Measurements from ENCODE around the gene SYT13. TPM values are rescaled to one million over a fixed set of nuclear protein-coding genes. Genes with fewer than 3 reads are reported as not detected.

Gene SYT13
- total RNA-seq, 1 donor from 2014 or later: 0.50 TPM

- H3K36me3 ChIP-seq (ENCODE audit: insufficient read depth, low read length): no peaks in the 10 kb centered on the region
- H3K36me3 Mint-ChIP-seq (ENCODE audit: low read depth, unreplicated experiment): no peaks in the 10 kb centered on the region
- peaks cover 34% of the 10 kb centered on the region for H3K27me3 ChIP-seq (ENCODE audit: insufficient read depth, low read length)
- DNase-seq (ENCODE audit: low read depth): no peak
- no peaks in the 10 kb centered on the region for H3K79me2 ChIP-seq (ENCODE audit: insufficient read depth, low read length)
- peaks cover 4% of the 10 kb centered on the region for H3K4me1 Mint-ChIP-seq (ENCODE audit: low read depth, unreplicated experiment)
- H2AFZ ChIP-seq (ENCODE audit: low read depth, low read length): no peak overlapping the region
- H3K4me2 ChIP-seq (ENCODE audit: low read length): no peak overlapping the region
- H3K27me3 Mint-ChIP-seq (ENCODE audit: low read depth, unreplicated experiment): peaks cover 42% of the 10 kb centered on the region
- H3K27ac ChIP-seq (ENCODE audit: low read depth, low read length): no peak overlapping the region
- TF ChIP-seq EZH2 (IDR thresholded peaks at IDR 0.05; ENCODE audit: insufficient read depth, low read length): no peak
- no peak for TF ChIP-seq CTCF (IDR thresholded peaks at IDR 0.05; ENCODE audit: insufficient read depth, low read depth, low read length)
- H3K9me3 ChIP-seq (ENCODE audit: insufficient read depth, low read depth, low read length): peaks cover 5% of the 10 kb centered on the region
- peaks cover 3% of the 10 kb centered on the region for H3K9me3 Mint-ChIP-seq (ENCODE audit: unreplicated experiment)
- H3K9ac ChIP-seq (ENCODE audit: low read length): no peak overlapping the region
- H3K4me1 ChIP-seq (ENCODE audit: insufficient read depth, low read length): peaks cover 8% of the 10 kb centered on the region
- H3K4me3 Mint-ChIP-seq (ENCODE audit: unreplicated experiment): no peak overlapping the region
- H3K27ac Mint-ChIP-seq (ENCODE audit: unreplicated experiment): no peak overlapping the region
- H3K4me3 ChIP-seq (ENCODE audit: insufficient read depth, low read depth, low read length): no peak overlapping the region
- FAIRE-seq: no peak
- H4K20me1 ChIP-seq (ENCODE audit: insufficient read depth, low read length): no peaks in the 10 kb centered on the region
Measured at GRCh38 chr11:45290586-45290985, 4.4 kb upstream of the SYT13 start.

- peaks cover 8% of the 10 kb centered on the region for H3K4me1 ChIP-seq (ENCODE audit: insufficient read depth, low read length)
- no peak overlapping the region for H3K4me2 ChIP-seq (ENCODE audit: low read length)
- DNase-seq (ENCODE audit: low read depth) (peak; percentile 52), FAIRE-seq (no peak)
- H3K27me3 ChIP-seq (ENCODE audit: insufficient read depth, low read length): peaks cover 43% of the 10 kb centered on the region
- no peak overlapping the region for H3K4me3 ChIP-seq (ENCODE audit: insufficient read depth, low read depth, low read length)
- Mint-ChIP-seq H3K4me1 (ENCODE audit: low read depth, unreplicated experiment) (peaks cover 4% of the 10 kb centered on the region), H3K4me3 (ENCODE audit: unreplicated experiment) (no peak overlapping the region), H3K36me3 (ENCODE audit: low read depth, unreplicated experiment) (peaks cover under 1% of the 10 kb centered on the region), H3K27me3 (ENCODE audit: low read depth, unreplicated experiment) (peaks cover 45% of the 10 kb centered on the region), H3K27ac (ENCODE audit: unreplicated experiment) (no peak overlapping the region), H3K9me3 (ENCODE audit: unreplicated experiment) (peaks cover 3% of the 10 kb centered on the region)
- TF ChIP-seq CTCF (IDR thresholded peaks at IDR 0.05; ENCODE audit: insufficient read depth, low read depth, low read length) (no peak), EZH2 (IDR thresholded peaks at IDR 0.05; ENCODE audit: insufficient read depth, low read length) (no peak)
- no peaks in the 10 kb centered on the region for H3K36me3 ChIP-seq (ENCODE audit: insufficient read depth, low read length)
- H3K27ac ChIP-seq (ENCODE audit: low read depth, low read length): no peak overlapping the region
- peaks cover 5% of the 10 kb centered on the region for H3K9me3 ChIP-seq (ENCODE audit: insufficient read depth, low read depth, low read length)
- no peak overlapping the region for H2AFZ ChIP-seq (ENCODE audit: low read depth, low read length)
- no peaks in the 10 kb centered on the region for H3K79me2 ChIP-seq (ENCODE audit: insufficient read depth, low read length)
- H3K9ac ChIP-seq (ENCODE audit: low read length): no peak overlapping the region
- no peaks in the 10 kb centered on the region for H4K20me1 ChIP-seq (ENCODE audit: insufficient read depth, low read length)
Measured at GRCh38 chr11:45289369-45289768, 3.2 kb upstream of the SYT13 start.

- Histone ChIP-seq H3K27me3 (ENCODE audit: insufficient read depth, low read length) (peaks cover 46% of the 10 kb centered on the region), H3K36me3 (ENCODE audit: insufficient read depth, low read length) (no peaks in the 10 kb centered on the region), H3K9ac (ENCODE audit: low read length) (no peak overlapping the region), H4K20me1 (ENCODE audit: insufficient read depth, low read length) (no peaks in the 10 kb centered on the region), H3K4me3 (ENCODE audit: insufficient read depth, low read depth, low read length) (no peak overlapping the region), H3K79me2 (ENCODE audit: insufficient read depth, low read length) (no peaks in the 10 kb centered on the region), H3K4me1 (ENCODE audit: insufficient read depth, low read length) (peaks cover 8% of the 10 kb centered on the region), H3K9me3 (ENCODE audit: insufficient read depth, low read depth, low read length) (peaks cover 5% of the 10 kb centered on the region), H3K4me2 (ENCODE audit: low read length) (no peak overlapping the region), H2AFZ (ENCODE audit: low read depth, low read length) (no peak overlapping the region), H3K27ac (ENCODE audit: low read depth, low read length) (no peak overlapping the region)
- Mint-ChIP-seq H3K4me3 (ENCODE audit: unreplicated experiment) (no peak overlapping the region), H3K4me1 (ENCODE audit: low read depth, unreplicated experiment) (peaks cover 4% of the 10 kb centered on the region), H3K36me3 (ENCODE audit: low read depth, unreplicated experiment) (peaks cover 2% of the 10 kb centered on the region), H3K9me3 (ENCODE audit: unreplicated experiment) (peaks cover 4% of the 10 kb centered on the region), H3K27ac (ENCODE audit: unreplicated experiment) (no peak overlapping the region), H3K27me3 (ENCODE audit: low read depth, unreplicated experiment) (peaks cover 46% of the 10 kb centered on the region)
- TF ChIP-seq CTCF (IDR thresholded peaks at IDR 0.05; ENCODE audit: insufficient read depth, low read depth, low read length) (no peak), EZH2 (IDR thresholded peaks at IDR 0.05; ENCODE audit: insufficient read depth, low read length) (no peak)
- DNase-seq (ENCODE audit: low read depth) (no peak), FAIRE-seq (no peak)
Measured at GRCh38 chr11:45288339-45288738, 2.2 kb upstream of the SYT13 start.

Measured in astrocyte (in vitro differentiated cells and primary cell).